Left forelimb (tissue), 1 donor: ENCODE measurements around the gene ZFAND2A.
"Not testable (repeated sequence)": the region's sequence is repeated elsewhere in the genome, so short reads cannot be mapped to it uniquely, and the experiment has no call there.

Experiments used
- DNase-seq: peaks from one replicate; pipeline ENCODE4 v3.0.0-alpha.2; 2018; ENCODE audit warnings: low spot score

The ZFAND2A gene

DNA sequence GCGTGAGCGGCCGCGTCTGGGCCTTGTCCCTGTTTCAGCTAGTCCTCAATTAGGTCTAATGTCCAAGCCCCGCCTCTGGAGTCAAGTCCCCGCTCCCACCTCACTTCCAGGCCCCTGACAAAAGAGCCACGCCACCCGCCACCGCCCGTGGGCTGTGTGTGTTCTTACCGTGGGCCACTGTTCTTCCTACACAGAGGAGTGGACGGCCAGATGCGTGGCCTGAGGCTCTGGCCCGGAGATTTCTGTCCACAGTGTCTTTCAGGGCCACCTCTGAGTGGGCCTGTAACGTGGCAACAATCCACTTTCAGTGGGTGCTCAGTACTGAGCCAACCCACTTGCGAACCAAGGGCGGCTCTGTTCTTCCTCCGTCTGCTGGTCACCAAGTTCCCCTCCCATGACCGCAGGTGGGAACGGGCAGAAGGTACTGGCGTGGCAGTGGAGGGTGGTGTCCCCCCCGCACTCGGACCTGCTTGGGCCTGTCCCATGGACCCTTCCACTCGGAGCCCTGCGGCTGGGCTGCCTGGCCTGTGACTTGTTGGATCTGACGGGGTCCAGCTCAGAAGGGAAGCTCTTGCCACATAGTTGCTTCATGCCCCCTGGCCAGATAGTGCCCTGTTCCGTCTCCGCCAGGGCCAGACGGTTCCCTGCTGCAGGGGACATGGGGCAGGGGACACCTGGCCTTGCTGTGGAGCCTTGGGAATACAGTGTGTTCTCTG is 15.0 kb upstream of the ZFAND2A start:
- no peak for DNase-seq

DNA sequence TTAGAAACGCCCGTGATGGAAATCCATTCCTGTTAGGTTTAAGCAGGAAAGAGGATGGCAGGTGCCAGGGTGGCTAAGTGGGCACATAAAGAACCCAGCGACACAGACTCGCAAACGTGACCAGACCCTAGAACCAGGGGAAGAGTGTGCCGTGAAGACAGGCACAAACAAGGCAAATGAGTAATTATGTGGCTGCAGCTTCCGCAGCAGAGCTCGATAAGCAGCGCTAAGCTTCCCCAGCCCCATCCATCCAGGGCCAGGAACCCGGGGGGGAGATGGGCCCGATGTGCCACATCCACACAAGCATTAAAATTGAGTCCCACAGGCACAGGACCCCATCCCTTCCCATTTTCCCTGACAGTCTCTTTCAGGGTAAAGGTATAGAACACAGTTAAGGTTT is 14.0 kb upstream of the ZFAND2A start:
- DNase-seq = no peak

DNA sequence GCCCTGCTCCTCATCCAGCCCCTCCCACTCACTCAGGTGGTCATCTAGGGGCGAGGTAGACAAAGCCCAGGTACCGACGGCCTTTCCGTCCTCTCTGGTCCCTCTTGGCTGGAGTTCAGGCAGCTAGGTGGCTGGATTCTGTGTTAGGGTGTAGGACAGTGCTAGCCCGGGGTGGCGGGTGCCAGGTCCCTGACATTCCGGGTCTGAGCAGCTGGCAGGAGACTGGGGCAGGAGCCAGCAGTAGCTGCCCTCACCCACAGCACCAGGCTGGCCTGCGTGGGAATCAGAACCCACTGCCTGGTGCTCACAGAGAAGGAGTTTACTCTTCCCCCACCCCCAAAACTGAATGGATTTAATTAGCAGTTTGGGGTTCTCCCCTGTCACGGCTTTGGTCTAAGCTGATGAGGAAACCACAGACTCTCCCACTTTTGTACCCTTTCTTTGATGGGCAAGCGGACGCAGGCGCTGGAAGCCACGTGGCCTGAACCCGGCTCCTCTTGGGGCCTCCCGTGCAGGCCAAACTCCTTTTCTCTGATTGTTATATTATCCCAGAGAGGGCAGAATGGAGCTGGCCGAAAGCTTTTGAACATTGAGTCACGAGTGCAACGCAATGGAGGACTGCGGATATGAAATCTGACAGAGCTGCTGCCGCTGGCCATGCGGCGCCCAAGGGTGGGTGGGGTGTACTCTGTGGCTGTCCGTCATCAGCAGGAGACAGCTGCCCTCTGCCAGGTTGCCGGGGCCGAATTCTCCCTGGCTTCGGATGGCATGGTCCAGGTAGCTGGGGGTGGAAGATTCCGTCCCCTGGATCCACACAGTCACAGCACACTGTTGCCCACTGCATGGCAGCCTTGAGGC is 12.9 kb upstream of the ZFAND2A start:
- DNase-seq = no peak

DNA sequence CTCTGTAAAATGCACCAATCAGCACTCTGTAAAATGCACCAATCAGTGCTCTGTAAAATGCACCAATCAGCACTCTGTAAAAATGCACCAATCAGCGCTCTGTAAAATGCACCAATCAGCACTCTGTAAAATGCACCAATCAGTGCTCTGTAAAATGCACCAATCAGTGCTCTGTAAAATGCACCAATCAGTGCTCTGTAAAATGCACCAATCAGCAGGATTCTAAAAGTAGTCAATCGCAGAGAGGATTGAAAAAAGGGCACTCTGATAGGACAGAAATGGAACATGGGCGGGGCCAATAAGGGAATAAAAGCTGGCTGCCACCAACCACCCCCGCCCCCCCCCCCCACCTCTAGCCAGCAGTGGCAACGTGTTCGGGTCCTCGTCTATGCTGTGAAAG is 11.5 kb upstream of the ZFAND2A start:
- DNase-seq = not testable (repeated sequence)

DNA sequence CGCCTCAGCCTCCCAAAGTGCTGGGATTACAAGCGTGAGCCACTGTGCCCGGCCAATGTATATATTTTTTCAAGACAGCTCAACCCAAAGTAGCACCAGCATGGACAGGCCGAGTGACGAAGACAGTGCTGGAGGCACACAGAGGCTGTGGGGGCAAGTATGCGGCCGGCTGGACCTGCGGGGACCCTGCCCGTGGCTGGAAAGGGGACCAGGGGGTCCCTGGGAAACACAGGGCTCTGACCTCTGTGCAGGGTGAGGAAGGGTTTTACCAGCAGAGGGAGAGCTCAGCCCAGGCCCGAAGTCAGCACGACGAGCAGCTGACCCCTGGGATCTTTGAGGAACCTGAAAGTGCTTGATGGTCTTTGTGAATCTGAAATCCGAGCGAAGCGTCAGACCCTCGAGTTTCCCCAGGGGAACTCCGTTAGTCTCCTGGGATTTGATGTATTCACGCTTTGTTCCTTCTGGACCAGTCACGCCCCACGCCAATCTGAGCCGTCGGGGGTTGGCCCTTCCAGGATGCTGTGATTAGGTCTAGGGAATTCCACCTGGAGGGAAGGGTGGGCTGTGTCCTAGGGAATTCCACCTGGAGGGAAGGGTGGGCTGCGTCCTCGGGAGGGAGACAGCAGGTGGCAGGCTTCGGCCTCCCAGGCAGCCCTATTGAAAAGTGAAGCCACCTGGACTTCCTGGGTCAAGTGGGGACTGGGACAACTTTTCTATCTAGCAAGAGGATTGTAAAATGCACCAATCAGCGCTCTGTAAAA is 10.9 kb upstream of the ZFAND2A start:
- DNase-seq = no peak

DNA sequence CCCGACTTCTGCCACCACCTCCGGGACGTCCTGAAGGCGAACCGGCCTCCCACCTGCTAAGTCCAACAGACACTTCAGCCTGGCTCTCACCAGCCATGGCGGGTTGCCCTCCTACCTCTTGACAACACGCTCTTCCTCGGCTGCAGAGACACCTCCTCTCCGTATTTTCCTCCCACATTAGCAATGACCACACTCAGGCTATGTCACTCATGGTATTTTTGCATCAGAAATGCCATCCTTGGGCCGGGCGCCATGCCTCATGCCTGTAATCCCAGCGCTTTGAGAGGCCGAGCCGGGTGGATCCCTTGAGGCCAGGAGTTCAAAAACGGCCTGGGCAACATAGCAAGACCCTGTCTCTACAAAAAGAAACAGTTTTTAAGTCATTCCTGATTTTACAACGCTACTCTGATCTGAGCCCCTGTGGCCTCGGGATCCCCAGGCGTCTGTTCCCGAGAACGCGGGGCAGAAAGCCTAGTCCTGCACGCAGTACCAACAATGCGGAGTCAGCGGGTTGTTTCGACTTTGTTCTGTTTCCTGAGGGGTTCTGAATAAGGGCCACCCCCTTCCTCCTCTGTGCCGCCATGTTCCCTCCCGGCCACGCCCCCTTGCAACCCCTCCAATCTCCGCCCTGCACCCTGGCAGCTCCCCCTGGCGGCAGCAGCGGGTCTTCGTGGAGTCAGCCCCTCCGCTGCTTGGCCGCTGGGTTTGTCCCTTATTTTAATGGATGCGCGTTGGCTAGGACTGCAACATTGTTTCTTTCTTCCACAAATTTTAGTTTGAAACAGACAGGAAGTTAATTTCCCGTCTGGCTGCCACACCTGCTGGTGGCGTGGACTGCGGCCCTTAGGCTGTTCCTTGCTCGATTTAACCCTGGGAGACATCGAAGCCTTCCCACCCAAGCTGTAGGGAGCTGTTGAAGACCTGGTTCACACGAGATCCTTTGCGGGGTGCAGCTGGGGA is 9.7 kb upstream of the ZFAND2A start:
- DNase-seq = no peak

DNA sequence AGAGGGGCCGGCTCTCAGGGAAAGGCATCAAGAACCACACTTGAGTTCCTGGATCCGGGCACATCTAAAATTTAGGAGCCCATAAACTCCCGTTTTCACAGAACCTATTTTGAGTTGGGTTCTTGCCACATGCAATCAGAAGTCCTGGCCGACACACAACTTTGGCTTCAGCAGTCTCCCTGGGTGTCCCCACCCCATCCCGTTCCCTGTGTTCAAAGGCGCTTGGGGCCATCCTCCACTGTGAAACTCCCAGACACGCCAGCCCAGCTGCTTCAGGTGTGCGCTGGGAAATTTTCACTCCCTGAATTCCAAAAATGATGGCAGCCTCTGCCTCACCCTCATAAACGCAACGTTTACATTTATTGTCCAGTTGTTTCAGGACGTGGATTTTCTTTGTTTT is 8.4 kb upstream of the ZFAND2A start:
- no peak for DNase-seq

DNA sequence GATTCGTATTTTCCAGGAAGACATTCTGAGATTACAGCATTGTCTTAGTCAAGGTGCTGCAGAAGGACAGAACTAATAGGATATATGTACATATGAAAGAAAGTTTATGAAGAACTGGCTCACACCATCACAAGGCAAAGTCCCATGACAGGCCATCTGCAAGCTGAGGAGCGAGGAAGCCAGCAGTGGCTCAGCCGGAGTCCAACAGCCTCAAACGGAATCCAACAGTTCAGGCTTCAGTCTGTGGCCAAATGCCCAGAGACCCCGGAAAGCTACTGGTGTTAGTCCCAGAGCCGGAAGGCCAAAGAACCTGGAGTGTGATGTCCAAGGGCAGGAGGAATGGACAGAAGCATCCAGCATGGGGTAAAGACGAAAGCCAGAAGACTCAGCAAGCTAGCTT is 4.4 kb upstream of the ZFAND2A start:
- DNase-seq = no peak

DNA sequence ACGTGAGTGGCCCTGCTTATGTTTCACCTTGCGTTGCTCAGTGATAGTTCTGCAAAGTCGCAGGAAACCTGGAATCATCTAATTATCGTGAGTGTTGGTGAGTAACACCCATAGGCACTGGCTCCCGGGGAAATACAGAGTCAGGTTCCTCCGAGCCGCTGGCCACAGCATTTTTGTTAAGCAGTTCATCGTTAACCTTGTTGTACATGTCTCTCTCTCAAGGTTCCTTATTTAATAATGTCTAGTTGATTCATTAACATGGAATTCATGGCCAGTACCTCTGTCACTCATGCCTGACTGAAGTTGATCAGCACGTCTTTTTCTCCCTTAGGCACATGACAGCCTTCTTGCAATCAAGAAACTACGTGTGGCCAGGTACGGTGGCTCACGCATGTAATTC is 3.1 kb upstream of the ZFAND2A start:
- DNase-seq = no peak

DNA sequence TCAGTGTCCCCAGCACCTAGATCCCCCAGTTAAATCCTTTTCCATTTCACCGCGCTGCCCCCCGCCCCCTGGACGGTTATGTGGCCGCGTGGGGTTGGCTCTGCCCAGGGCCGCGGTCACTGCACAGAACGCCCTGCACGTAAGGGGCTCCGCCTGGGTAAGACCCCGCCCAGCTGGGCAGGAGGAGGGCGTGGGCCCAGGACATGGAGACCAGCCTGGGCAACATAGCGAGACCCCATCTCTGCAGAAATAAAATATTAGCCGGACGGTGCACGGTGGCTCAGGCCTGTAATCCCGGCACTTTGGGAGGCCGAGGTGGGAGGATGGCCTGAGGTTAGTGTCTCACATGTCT is 650 bp upstream of the ZFAND2A start:
- DNase-seq = no peak

DNA sequence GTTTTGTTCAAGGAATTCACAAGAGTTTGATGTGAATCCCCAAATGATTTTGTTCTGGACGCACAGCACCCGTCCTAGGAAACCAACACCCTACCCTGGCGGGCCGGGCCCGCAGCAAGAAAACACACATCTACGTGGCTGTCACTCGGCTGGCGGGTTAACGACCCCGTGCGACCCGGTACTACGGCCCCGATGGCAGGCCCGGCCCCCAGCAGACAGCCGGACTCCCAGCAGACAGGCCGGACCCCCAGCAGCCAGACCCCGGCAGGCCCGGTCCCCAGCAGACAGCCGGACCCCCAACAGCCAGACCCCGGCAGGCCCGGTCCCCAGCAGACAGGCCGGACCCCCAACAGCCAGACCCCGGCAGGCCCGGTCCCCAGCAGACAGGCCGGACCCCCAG is 765 bp downstream of the ZFAND2A start:
- not testable (repeated sequence) for DNase-seq

DNA sequence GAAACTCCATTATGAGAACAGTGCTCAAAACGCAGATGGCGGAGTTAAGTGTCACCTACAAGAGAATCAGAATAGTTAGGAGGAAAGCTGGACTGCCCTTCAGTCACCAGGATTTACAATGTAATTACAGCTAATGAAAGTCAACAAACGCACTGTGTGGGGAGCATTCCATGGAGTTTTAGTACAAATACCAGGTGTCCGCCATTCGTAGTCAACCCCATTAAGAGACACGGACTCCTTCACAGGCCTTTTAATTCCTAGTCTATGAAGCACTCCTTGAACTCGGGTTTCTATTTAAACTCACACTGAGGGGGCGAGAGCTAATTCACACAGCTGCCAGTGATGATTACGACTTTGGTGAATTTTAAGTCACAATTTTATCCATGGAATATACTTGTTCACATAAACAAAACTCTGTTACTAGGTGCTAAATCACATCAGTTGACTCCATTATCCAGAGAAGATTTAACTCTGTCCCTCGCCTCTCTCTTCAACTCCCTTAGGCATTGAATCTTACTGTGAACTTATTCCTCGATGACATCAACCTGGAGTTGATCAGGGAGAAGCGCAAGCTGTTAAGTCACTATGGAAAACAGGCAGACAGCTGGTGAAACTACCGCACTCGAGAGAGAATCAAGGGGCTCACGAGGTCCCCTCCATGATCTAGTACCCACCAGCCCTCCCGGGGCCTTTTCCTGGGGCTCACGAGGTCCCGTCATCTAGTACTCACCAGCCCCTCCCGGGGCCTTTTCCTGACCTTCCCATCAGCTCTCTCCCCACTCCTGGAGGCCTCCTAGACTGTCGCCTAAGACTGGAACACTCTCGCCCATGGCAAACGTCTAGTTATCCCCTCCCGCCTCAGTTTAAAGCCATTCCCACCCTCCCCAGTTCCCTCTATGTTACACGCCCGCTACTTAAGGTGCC is 1.5 kb downstream of the ZFAND2A start:
- DNase-seq = no peak

DNA sequence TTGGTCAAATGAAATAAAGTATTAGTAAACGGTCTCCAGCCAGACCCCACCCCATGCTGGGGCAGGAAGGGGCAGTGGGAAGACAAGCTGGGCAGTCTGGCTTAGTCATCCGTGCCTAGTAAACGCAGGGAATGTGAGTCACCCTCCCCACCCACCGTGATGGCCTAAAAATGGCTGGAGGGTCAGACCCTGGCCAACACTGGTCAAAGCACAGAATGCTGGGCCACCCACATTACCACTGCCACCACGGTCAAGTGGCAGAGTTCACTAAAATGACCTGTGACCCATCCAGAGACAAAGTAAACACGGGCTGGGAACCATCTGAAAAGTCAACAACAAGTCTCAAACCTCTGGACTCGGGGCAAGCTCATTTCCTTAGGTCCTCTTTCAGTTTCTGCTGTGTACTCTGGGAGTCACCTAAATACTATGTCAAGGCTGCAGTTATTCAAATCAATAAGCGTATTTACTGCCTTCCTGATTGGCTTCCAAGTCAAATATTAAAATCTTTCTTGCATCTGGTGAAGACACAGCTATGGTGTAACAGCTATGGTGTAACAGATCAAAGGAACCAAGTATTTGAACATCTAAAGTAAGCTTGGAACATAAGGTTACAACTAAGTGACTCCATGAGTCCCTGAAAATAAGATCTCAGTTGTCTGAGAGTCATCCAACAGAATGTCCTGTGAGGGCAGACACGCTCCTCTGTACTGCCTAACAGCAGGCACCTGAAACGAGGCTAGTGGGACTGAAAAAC is 3.0 kb downstream of the ZFAND2A start:
- no peak for DNase-seq

DNA sequence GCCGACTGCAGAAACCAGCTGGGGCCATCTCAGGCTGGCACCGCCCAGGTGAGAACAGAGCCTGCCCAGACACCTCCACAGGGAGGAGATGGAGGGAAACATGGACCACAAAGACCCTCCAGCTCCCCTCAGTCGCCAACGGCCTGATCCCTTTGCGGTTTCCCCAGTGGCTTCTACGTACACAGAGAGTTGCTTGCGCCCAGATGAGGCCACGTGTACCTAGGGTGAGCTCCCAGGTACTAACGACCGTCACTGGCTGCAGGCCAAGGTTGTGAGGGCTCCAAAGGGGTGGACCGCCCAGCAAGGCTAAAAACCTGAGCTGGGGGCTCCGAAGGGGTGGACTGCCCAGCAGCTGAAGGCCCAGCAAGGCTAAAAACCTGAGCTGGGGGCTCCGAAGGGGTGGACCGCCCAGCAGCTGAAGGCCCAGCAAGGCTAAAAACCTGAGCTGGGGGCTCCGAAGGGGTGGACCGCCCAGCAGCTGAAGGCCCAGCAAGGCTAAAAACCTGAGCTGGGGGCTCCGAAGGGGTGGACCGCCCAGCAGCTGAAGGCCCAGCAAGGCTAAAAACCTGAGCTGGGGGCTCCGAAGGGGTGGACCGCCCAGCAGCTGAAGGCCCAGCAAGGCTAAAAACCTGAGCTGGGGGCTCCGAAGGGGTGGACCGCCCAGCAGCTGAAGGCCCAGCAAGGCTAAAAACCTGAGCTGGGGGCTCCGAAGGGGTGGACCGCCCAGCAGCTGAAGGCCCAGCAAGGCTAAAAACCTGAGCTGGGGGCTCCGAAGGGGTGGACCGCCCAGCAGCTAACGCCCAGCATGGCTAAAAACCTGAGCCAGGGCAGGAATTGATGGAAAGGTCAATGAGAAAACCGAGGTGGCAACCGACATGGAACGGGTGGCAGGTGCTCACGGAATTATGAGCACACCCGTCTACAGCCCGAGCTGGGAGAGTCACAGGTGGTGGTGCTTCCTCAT is 3.9 kb downstream of the ZFAND2A start:
- not testable (repeated sequence) for DNase-seq

DNA sequence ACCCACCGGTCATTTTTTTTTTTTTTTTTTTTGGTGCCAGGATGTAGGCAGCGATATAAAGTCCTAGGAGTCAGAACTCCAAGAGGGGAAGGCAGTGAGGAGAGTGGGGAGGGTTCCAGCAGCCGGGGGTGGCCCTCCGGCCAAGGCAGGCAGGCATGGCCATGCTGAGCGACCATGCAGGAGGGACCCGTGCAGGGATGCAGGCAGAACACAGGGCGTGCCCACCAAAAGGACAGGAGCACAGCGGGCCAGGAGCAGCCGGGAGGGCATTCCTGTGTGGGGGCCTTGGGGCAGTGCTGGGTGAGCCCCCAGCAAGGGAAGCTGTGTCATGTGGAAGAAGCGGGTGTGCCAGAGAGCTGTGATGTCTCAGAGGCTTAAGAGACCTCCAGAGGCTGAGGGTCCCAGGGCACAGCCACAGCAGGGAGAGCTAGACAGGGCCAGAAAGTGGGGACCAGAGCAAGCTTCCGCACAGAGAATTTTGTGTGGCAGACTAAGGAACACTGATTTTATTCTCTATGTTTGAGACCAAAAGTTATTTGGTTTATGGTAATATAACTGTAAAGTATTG is 5.7 kb downstream of the ZFAND2A start:
- no peak for DNase-seq

DNA sequence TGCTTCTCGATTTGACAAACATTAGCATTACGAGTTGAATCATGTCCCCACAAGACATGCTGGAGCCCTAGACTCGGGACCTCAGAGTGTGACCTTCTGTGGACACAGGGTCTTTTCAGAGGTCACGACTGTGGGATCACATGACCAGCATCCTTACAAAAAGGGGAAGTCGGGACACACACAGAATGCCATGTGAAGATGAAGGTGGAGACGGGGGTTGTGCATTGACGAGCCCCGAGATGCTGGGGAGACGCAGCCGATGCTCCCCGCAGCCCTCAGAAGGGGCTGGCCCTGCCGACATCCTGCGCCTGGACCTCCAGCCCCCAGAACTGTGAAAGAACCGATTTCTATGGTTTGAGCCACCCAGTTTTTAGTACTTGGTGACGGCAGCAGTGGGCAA is 7.5 kb downstream of the ZFAND2A start:
- DNase-seq = no peak

DNA sequence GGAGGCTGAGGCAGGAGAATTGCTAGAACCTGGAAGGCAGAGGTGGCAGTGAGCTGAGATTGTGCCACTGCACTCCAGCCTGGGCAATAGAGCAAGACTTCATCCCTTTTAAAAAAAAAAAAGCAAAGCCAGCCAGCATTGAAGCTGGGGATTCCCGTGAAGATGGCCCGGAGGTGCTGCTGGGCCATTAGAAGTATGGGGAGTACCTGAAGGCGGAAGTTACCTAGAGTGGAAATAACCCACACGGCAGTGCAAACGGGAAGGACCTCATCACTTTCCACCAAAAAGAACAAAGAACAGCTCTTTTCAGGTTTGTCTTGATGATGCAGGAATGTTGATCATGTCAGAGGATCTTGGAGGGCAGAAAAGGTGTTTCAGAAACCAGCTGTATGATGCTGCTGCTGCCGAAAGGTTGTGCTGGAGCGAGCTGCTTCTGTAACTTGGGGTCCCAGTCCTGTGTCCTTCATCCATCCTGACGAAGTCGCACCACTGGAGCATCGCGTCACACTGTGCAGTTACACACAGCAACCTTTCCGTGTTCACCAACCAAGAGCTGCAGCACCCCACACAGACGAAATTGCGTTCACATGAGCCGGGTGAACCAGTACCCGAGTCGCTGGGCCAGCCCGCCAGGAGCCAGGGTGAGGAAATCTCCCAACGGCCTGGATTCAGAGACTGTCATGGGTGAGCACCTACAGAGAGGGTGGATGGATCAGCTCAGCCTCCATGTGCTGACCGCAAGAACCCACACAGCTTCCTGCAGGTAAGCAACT is 8.2 kb downstream of the ZFAND2A start:
- DNase-seq = no peak

DNA sequence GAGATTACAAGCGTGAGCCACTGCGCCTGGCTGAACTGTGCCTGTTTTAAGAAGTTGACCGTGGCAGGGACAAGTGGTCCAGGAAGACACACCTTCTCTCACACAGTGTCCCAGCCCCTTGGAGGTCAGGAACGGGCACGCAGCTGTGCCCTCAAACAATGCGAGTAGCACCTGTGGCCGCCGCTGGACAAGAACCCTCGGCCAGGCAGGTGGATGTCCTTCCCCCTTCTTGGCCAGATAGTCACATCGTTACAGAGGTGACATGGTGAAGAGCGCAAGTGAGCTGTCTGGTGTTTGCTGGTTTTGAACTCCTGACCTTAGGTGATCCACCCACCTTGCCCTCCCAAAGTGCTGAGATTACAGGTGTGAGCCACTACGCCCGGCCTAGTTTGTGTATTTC is 8.8 kb downstream of the ZFAND2A start:
- no peak for DNase-seq
